GM21528 (cell line): ENCODE results near the gene KCTD15.
A peak's percentile ranks its signal among the peaks of the same experiment; 100 is the strongest.

Experiments used
- ATAC-seq: cut with Tn5 transposase; IDR thresholded peaks from one replicate; pipeline ENCODE4 v1.9.1; 2021; ENCODE audit warnings: mild to moderate bottlenecking, moderate library complexity; ENCODE audit not compliant: unreplicated experiment, low FRiP score

The KCTD15 gene

GRCh38 chr19:33771384-33772101, 25.1 kb upstream of the KCTD15 start:
- ATAC-seq, result no peak

GRCh38 chr19:33772102-33772857, 24.4 kb upstream of the KCTD15 start:
- ATAC-seq, result no peak

GRCh38 chr19:33772858-33773180, 23.9 kb upstream of the KCTD15 start:
- no peak for ATAC-seq

- ATAC-seq, result no peak
Observed at GRCh38 chr19:33773704-33774624, 22.7 kb upstream of the KCTD15 start.

GRCh38 chr19:33774751-33775150, 21.9 kb upstream of the KCTD15 start:
- ATAC-seq, result no peak

- no peak for ATAC-seq
Observed at GRCh38 chr19:33775731-33776487, 20.8 kb upstream of the KCTD15 start.

GRCh38 chr19:33777351-33777750, 19.3 kb upstream of the KCTD15 start:
- ATAC-seq, result no peak

- ATAC-seq, result no peak
Observed at GRCh38 chr19:33777753-33778088, 18.9 kb upstream of the KCTD15 start.

- ATAC-seq, result peak; percentile 79
Observed at GRCh38 chr19:33778089-33778791, 18.4 kb upstream of the KCTD15 start.

GRCh38 chr19:33779849-33780248, 16.8 kb upstream of the KCTD15 start:
- no peak for ATAC-seq

GRCh38 chr19:33780251-33780650, 16.4 kb upstream of the KCTD15 start:
- no peak for ATAC-seq

GRCh38 chr19:33780746-33781145, 15.9 kb upstream of the KCTD15 start:
- ATAC-seq, result no peak

- no peak for ATAC-seq
Observed at GRCh38 chr19:33781415-33781935, 15.2 kb upstream of the KCTD15 start.

- ATAC-seq, result no peak
Observed at GRCh38 chr19:33781996-33782395, 14.7 kb upstream of the KCTD15 start.

GRCh38 chr19:33784432-33784831, 12.2 kb upstream of the KCTD15 start:
- no peak for ATAC-seq

GRCh38 chr19:33785795-33786194, 10.9 kb upstream of the KCTD15 start:
- ATAC-seq, result no peak

GRCh38 chr19:33788676-33789075, 8.0 kb upstream of the KCTD15 start:
- ATAC-seq, result no peak

GRCh38 chr19:33789344-33789743, 7.3 kb upstream of the KCTD15 start:
- ATAC-seq, result no peak

GRCh38 chr19:33794683-33795369, 1.8 kb upstream of the KCTD15 start:
- no peak for ATAC-seq
